LNCaP clone FGC (cell line): Measurements from ENCODE around the gene CACNA2D1.

Source experiments
- DNase-seq: peaks from one replicate; pipeline ENCODE4 v3.0.0-alpha.2; 2011; ENCODE audit warnings: low read depth
- H3K4me3 ChIP-seq: 2 replicates; pipeline ENCODE4 v1.5.1; 2011; ENCODE audit warnings: mild to moderate bottlenecking, low read depth, low read length, control low read depth
- CTCF ChIP-seq: IDR thresholded peaks from 2 replicates; pipeline ENCODE4 v1.5.1; 2012; ENCODE audit warnings: mild to moderate bottlenecking; ENCODE audit not compliant: control insufficient read depth, insufficient read depth; ENCODE audit errors: extremely low read depth

The CACNA2D1 gene

GRCh38 chr7:82331234-82331633, 112.3 kb downstream of the CACNA2D1 start:
- no peak for DNase-seq
- H3K4me3 ChIP-seq: no peak overlapping the region
- TF ChIP-seq CTCF: no peak

DNA sequence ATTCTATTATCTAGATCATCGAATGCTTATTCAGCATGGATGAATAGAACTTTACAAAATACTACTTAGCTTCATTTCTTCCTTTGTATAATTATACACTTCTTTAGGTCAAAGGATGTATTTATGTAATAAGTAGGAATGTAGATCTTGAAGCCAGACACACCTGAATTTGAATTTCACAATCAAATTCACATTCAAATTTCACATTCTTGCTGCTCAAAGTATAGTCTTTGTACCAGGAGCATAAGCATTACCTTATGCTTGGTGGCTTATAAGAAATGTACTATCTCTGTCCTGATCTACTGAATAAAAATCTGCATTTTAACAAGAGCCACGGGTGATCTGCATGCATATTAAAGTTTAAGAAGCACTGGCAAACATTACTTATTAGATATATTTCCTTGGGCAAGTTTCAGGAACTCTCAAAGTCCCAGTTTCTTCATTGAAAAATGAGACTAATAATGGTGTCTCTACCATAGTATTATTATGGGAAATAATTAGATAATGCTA, 112.8 kb downstream of the CACNA2D1 start:
- no peak overlapping the region for H3K4me3 ChIP-seq
- no peak for TF ChIP-seq CTCF
- no peak for DNase-seq

DNA sequence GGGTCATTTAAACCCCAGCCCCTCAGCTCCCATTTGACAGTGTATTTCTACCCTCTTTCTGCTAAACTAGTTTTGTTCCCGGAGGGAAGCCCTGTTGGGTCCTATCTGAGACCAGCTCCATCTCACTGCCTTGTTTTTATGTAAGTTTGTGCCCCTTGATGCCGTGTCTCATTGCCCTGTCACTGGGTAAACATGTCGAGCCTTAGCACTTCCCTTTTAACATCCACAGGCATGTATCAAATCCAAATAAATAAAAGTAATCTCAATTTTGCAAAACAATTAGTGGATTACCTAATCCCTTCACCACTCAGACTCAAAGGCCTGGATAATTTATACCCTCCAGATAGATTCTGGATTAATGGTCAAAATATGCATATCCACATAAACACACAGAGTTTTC, 115.7 kb downstream of the CACNA2D1 start:
- TF ChIP-seq CTCF: no peak
- no peak for DNase-seq
- H3K4me3 ChIP-seq: no peak overlapping the region

- H3K4me3 ChIP-seq: no peak overlapping the region
- DNase-seq: no peak
- TF ChIP-seq CTCF: no peak
Observed at GRCh38 chr7:82325416-82325815, 118.2 kb downstream of the CACNA2D1 start.

GRCh38 chr7:82323806-82324205, 119.8 kb downstream of the CACNA2D1 start:
- no peak for DNase-seq
- TF ChIP-seq CTCF: no peak
- no peak overlapping the region for H3K4me3 ChIP-seq

DNA sequence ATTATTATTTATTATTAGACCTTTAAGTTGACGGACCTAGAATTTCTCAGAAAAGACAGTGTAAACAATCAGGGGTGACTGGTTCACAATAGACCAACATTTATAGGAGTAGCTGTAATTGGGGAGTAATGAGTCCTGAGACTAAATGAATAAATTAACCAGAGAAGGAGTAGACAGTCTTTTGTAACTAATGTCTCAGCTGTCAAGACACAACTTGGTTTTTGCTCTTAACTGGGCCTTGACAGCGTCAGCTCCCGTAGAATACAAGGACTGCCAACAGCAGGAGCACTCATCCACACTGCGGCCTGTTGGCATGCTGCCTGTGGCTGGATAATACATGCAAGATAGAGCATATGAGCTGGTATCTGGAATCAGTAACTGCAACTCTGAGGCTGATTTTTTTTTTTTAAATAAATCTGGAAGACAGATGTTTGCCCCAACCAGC, 123.9 kb downstream of the CACNA2D1 start:
- TF ChIP-seq CTCF: no peak
- DNase-seq: no peak

DNA sequence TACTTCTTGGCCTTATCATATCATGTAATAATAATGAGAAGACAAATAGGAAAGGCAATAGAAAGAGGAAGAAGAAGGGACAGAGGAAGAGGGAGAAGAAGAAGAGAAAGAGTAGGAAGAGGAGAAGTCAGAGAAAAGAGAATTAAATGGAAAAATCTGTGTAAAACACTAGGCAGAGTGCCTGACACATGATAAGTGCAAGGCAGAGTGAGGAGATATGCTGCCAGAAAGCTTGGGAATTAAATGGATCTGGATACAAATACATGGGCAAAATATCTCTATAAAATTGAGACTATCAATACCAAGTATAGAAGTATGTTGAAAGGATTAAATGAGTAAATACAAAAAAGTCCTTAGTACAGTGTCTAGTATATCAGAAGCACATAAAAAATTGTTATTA, 124.8 kb downstream of the CACNA2D1 start:
- H3K4me3 ChIP-seq: no peak overlapping the region
- TF ChIP-seq CTCF: no peak
- no peak for DNase-seq

More for the DNA sequence above, 123.9 kb downstream of the CACNA2D1 start:
- no peak overlapping the region for H3K4me3 ChIP-seq
